Ascending aorta (tissue), 2 donors: ENCODE measurements around the gene DNAJC11. TPM values are rescaled to one million over a fixed set of nuclear protein-coding genes. Genes with fewer than 3 reads are reported as not detected.

ENCODE experiments used
- DNase-seq, 2 donors: peaks; one replicate each; pipeline ENCODE4 v3.0.0-alpha.2; 2019; ENCODE audit warnings: low spot score in 2 of 2
- H3K27ac ChIP-seq, 2 donors: fragments of 200-600 bp; sonication (generic); one replicate each; pipeline ENCODE4 v1.5.1; 2016 to 2017; ENCODE audit warnings: mild to moderate bottlenecking in 1 of 2
- H3K27me3 ChIP-seq: fragments of 200-600 bp; sonication (generic); one replicate; pipeline ENCODE4 v1.5.1; 2017
- H3K36me3 ChIP-seq, 2 donors: fragments of 200-600 bp; sonication (generic); one replicate each; pipeline ENCODE4 v1.5.1; 2016
- H3K4me1 ChIP-seq, 2 donors: fragments of 200-600 bp; sonication (generic); one replicate each; pipeline ENCODE4 v1.5.1; 2016 to 2017; ENCODE audit warnings: mild to moderate bottlenecking in 1 of 2
- H3K4me3 ChIP-seq, 2 donors: fragments of 200-600 bp; sonication (generic); one replicate each; pipeline ENCODE4 v1.5.1; 2016 to 2017; ENCODE audit warnings: mild to moderate bottlenecking in 1 of 2
- H3K9me3 ChIP-seq, 2 donors: fragments of 200-600 bp; sonication (generic); one replicate each; pipeline ENCODE4 v1.5.1; 2016
- intact Hi-C: fragments of 100-400 bp; cut with DNase I; formaldehyde crosslinking; loops from one replicate; pipeline ENCODE4 v1.15.1; 2023
- total RNA-seq: library from RNA; depleted of rRNA; stranded (reverse); fragments of >200 nt; gene quantifications from one replicate; pipeline ENCODE4 v1.1.0, GENCODE V29; 2016
- TF ChIP-seq, protein P1 (sequence below), 3 experiments: fragments of 200-600 bp in 2 of 3; fragments of 450-650 bp in 1 of 3; sonication (generic) in 2 of 3; IDR thresholded peaks; one replicate each; pipeline ENCODE4 v1.5.1; 2016 to 2019; ENCODE audit warnings: antibody characterized with exemption in 3 of 3, mild to moderate bottlenecking in 1 of 3, moderate library complexity in 1 of 3

The DNAJC11 gene
- total RNA-seq, 1 donor from 2014 or later, result 12.9 TPM

DNA sequence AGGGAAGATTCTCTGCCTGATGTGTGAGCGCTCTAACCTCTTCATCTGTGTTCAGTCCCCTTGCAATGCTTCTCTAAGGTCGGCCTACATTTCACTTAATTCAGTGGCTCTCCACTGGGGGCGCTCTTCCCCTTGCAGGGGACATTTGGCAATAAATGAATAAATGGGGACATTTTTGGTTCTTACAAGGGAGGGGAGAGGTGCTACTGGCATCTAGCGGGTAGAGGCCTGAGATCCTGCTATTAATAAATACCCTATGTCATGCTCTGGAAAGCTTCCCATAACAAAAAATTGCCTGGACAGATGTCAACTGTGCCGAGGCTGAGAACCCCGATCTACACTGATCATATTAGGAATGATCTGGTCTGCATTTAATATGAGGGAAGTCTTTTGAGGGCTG is 25.9 kb upstream of the DNAJC11 start:
- H3K4me3 ChIP-seq, result no peak overlapping the region
- no peaks in the 10 kb centered on the region for H3K36me3 ChIP-seq
- H3K27me3 ChIP-seq, result no peaks in the 10 kb centered on the region
- H3K4me1 ChIP-seq, result peaks cover 0 to 2% of the 10 kb centered on the region in 2 donors
- peak overlapping the region in 1 of 2 donors; percentile 19 for H3K27ac ChIP-seq
- TF ChIP-seq, protein P1, sequence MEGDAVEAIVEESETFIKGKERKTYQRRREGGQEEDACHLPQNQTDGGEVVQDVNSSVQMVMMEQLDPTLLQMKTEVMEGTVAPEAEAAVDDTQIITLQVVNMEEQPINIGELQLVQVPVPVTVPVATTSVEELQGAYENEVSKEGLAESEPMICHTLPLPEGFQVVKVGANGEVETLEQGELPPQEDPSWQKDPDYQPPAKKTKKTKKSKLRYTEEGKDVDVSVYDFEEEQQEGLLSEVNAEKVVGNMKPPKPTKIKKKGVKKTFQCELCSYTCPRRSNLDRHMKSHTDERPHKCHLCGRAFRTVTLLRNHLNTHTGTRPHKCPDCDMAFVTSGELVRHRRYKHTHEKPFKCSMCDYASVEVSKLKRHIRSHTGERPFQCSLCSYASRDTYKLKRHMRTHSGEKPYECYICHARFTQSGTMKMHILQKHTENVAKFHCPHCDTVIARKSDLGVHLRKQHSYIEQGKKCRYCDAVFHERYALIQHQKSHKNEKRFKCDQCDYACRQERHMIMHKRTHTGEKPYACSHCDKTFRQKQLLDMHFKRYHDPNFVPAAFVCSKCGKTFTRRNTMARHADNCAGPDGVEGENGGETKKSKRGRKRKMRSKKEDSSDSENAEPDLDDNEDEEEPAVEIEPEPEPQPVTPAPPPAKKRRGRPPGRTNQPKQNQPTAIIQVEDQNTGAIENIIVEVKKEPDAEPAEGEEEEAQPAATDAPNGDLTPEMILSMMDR (IDR thresholded peaks at IDR 0.05), result peak; percentile 73 to 92 (median 90)
- H3K9me3 ChIP-seq, result no peaks in the 10 kb centered on the region
- intact Hi-C loops, result loop anchor here (2.0 to 5.0 kb wide), 2 partner anchors 57 to 165 kb away; partner anchors contain the start of gene CAMTA1
- peak in 1 of 2 donors; percentile 84 for DNase-seq

DNA sequence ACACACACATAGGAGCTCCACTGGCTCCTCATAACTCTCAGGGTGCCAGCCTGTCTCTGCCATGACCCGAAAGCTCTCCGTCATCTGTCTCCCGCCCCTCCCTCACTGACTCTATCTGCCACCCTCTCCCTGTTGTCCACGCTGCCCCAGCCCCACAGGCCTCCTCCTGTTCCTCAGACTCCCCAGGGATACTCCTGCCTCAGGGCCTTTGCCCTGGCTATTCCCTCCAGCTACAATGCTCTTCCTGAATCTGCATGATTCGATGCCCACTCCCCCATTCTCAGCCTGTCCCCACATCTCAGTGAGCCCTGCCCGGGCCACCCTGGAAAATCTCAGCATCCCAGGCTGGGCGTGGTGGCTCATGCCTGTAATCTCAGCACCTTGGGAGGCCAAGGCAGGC is 24.6 kb upstream of the DNAJC11 start:
- Histone ChIP-seq H3K36me3 (no peaks in the 10 kb centered on the region), H3K27ac (no peak overlapping the region), H3K27me3 (no peaks in the 10 kb centered on the region), H3K4me3 (no peak overlapping the region), H3K4me1 (peaks cover 0 to 2% of the 10 kb centered on the region in 2 donors), H3K9me3 (no peaks in the 10 kb centered on the region)
- intact Hi-C loops, result loop anchor here (2.0 to 5.0 kb wide), 2 partner anchors 59 to 166 kb away; partner anchors contain the start of gene CAMTA1
- TF ChIP-seq, protein P1 (IDR thresholded peaks at IDR 0.05), result no peak
- no peak for DNase-seq

DNA sequence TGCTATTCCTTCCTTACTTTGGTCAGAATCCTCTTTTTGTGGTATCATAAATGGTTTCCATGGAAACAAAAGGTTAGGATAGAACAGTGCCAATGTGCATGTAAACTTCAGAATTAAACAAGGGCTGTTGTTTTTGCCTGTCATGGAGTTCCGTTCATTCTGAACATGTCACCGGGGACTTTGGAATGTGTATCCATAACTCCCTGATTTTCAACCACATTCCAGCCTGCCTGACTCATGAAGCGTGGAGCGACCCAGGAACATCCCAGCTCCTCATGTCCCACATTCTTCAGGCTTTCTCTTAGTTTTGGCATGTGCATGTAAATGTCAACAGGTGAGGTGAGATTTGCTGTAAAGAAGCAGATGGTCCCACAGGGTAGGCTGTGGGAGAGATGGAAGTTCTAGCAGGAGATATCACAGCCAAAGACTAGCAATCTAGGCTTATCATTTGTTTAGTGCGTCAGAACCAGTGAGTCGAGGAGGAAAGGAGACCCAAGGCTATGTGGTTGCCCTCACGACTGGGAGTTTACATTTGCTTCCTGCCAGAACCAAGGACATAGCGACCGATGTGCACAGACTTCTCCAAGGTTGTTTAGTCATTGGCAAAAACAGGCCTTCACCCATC is 23.0 kb upstream of the DNAJC11 start:
- Histone ChIP-seq H3K27ac (no peak overlapping the region), H3K27me3 (no peaks in the 10 kb centered on the region), H3K4me3 (no peak overlapping the region), H3K36me3 (no peaks in the 10 kb centered on the region), H3K9me3 (no peaks in the 10 kb centered on the region), H3K4me1 (peaks cover 0 to 2% of the 10 kb centered on the region in 2 donors)
- DNase-seq, result no peak
- intact Hi-C loops, result loop anchor here (5.0 kb wide), 2 partner anchors 168 to 493 kb away; no protein-coding TSS in a partner anchor
- TF ChIP-seq, protein P1 (IDR thresholded peaks at IDR 0.05), result no peak

DNA sequence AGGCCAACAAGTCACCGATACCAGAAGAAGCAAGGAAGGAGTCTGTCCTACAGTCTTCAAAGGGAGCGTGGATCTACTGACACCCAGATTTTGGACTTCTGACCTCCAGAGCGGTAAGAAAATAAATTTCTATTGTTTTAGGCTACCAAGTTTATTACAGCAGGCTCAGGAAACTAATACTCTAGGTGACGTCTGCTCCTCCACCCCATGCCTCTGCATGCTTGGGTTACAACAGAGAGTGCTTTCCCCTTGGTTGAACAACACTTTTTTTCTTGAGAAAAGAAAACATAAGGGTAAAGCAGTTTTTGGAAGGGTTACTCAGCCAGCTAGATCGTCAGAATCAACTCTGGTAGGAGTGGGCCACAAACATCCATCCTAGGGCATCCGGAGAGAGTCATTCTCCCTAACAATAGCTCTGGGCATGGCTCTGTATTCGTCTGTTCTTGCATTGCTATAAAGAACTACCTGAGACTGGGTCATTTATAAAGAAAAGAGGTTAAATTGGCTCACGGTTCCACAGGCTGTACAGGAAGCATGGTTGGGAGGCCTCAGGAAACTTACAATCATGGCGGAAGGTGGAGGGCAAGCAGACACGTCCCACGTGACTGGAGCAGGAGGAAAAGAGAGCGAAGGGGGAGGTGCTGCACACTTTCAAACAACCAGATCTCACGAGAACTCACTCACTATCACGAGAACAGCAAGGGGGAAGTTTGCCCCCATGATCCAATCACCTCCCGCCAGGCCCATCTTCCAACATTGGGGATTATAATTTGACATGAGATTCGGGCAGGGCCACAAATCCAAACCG is 22.2 kb upstream of the DNAJC11 start:
- Histone ChIP-seq H3K9me3 (no peaks in the 10 kb centered on the region), H3K4me1 (peaks cover 0 to 2% of the 10 kb centered on the region in 2 donors), H3K4me3 (no peak overlapping the region), H3K27ac (no peak overlapping the region), H3K27me3 (no peaks in the 10 kb centered on the region), H3K36me3 (no peaks in the 10 kb centered on the region)
- TF ChIP-seq, protein P1 (IDR thresholded peaks at IDR 0.05), result no peak
- intact Hi-C loops, result loop anchor here (5.0 kb wide), 1 partner anchor 493 kb away; no protein-coding TSS in a partner anchor
- DNase-seq, result no peak

DNA sequence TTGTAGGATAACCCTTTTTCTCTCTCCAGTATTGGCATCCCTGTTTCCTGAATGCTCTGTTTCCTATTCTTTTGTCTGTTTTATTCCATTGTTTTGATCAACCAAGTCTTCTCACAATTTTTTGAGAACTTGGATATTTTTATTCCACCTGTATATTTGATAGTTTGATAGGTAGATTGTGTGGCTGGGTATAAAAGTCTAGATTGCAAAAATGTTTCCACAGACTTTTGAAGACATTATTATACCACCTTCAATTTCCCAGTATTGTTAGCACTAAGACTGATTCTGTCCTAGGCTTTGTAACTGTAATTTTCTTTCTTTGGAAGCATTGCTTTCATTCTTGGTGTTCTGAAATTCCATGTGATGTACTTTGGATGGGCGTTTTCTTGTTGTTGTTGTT is 9.6 kb upstream of the DNAJC11 start:
- Histone ChIP-seq H3K4me1 (no peaks in the 10 kb centered on the region), H3K4me3 (no peak overlapping the region), H3K27me3 (no peaks in the 10 kb centered on the region), H3K27ac (no peak overlapping the region), H3K9me3 (peaks cover 0 to 10% of the 10 kb centered on the region in 2 donors), H3K36me3 (no peaks in the 10 kb centered on the region)
- TF ChIP-seq, protein P1 (IDR thresholded peaks at IDR 0.05), result no peak
- intact Hi-C loops, result no loop called here
- DNase-seq, result no peak
